MM.1S (cell line): ENCODE measurements around the gene KCNQ4.
A peak's percentile ranks its signal among the peaks of the same experiment; 100 is the strongest.

Source experiments
- DNase-seq: peaks from one replicate; pipeline ENCODE4 v3.0.0-alpha.2; 2015
- H2AFZ ChIP-seq: fragments of 300-600 bp; sonication (generic); 2 replicates; pipeline ENCODE4 v1.6.0; 2016; ENCODE audit warnings: antibody characterized with exemption, low read length
- H3F3A ChIP-seq: fragments of 300-600 bp; sonication (generic); 2 replicates; pipeline ENCODE4 v1.6.1; 2016; ENCODE audit warnings: mild to moderate bottlenecking, antibody characterized with exemption, low read length, moderate library complexity, mixed read lengths; ENCODE audit not compliant: insufficient read depth
- H3K27ac ChIP-seq: fragments of 300-600 bp; sonication (generic); 2 replicates; pipeline ENCODE4 v1.5.1; 2016; ENCODE audit warnings: mild to moderate bottlenecking, low read length
- H3K27me3 ChIP-seq: fragments of 300-600 bp; sonication (generic); replicated peaks from 2 replicates; pipeline ENCODE4 v1.6.0; 2016; ENCODE audit warnings: low read length; ENCODE audit not compliant: insufficient read depth
- H3K36me3 ChIP-seq: fragments of 300-600 bp; sonication (generic); replicated peaks from 2 replicates; pipeline ENCODE4 v1.6.1; 2016; ENCODE audit warnings: mild to moderate bottlenecking, low read length, mixed read lengths; ENCODE audit not compliant: insufficient read depth
- H3K4me1 ChIP-seq: fragments of 300-600 bp; sonication (generic); 2 replicates; pipeline ENCODE4 v1.6.1; 2016; ENCODE audit warnings: low read length, mixed read lengths
- H3K4me2 ChIP-seq: fragments of 300-600 bp; sonication (generic); 2 replicates; pipeline ENCODE4 v1.6.0; 2016; ENCODE audit warnings: low read depth, low read length
- H3K4me3 ChIP-seq: fragments of 300-600 bp; sonication (generic); 2 replicates; pipeline ENCODE4 v1.5.1; 2016; ENCODE audit warnings: low read length, mixed read lengths
- H3K79me2 ChIP-seq: fragments of 300-600 bp; sonication (generic); 2 replicates; pipeline ENCODE4 v1.6.1; 2016; ENCODE audit warnings: mixed run types, low read length, mixed read lengths
- H3K9ac ChIP-seq: fragments of 300-600 bp; sonication (generic); 2 replicates; pipeline ENCODE4 v1.6.1; 2016; ENCODE audit warnings: low read length, mixed read lengths
- H3K9me2 ChIP-seq: fragments of 300-600 bp; sonication (generic); replicated peaks from 2 replicates; pipeline ENCODE4 v1.6.1; 2016; ENCODE audit warnings: mild to moderate bottlenecking, low read length, mixed read lengths; ENCODE audit not compliant: insufficient read depth
- H3K9me3 ChIP-seq: fragments of 300-600 bp; sonication (generic); replicated peaks from 2 replicates; pipeline ENCODE4 v1.6.1; 2016; ENCODE audit warnings: mild to moderate bottlenecking, low read length, mixed read lengths; ENCODE audit not compliant: insufficient read depth
- H4K20me1 ChIP-seq: fragments of 300-600 bp; sonication (generic); 2 replicates; pipeline ENCODE4 v1.6.1; 2016; ENCODE audit warnings: mild to moderate bottlenecking, low read length, moderate library complexity, mixed read lengths; ENCODE audit not compliant: insufficient read depth
- CTCF ChIP-seq: fragments of 300-600 bp; sonication (generic); IDR thresholded peaks from 2 replicates; pipeline ENCODE4 v1.5.1; 2016; ENCODE audit warnings: antibody characterized with exemption, low read length, mixed read lengths
- EZH2 ChIP-seq: fragments of 300-600 bp; sonication (generic); optimal IDR thresholded peaks from 2 replicates; pipeline ENCODE3; 2017; ENCODE audit warnings: low read depth, mild to moderate bottlenecking, antibody characterized with exemption, low read length, mixed read lengths
- EZH2phosphoT487 ChIP-seq: fragments of 300-600 bp; sonication (generic); IDR thresholded peaks from 2 replicates; pipeline ENCODE4 v1.6.1; 2018; ENCODE audit warnings: antibody characterized with exemption, low read length

Gene KCNQ4

GRCh38 chr1:40860706-40861223 lies 77.2 kb downstream of the KCNQ4 start:
- Histone ChIP-seq H3K9ac (no peak overlapping the region), H3K27ac (no peak overlapping the region), H3K4me3 (no peak overlapping the region), H3K79me2 (no peaks in the 10 kb centered on the region), H3K36me3 (no peaks in the 10 kb centered on the region), H3K4me2 (no peak overlapping the region), H3K27me3 (peaks cover 13% of the 10 kb centered on the region; the same call in 1 of the 2 replicates), H3K4me1 (0 out of 2 replicates have a peak, but pooled peaks cover 4% of the 10 kb centered on the region), H3K9me2 (no peaks in the 10 kb centered on the region), H2AFZ (no peak overlapping the region), H3F3A (no peaks in the 10 kb centered on the region), H3K9me3 (no peaks in the 10 kb centered on the region), H4K20me1 (no peaks in the 10 kb centered on the region)
- no peak for DNase-seq
- TF ChIP-seq CTCF (no peak), EZH2phosphoT487 (no peak), EZH2 (no peak)

- Histone ChIP-seq H2AFZ (no peak overlapping the region), H3K9me2 (no peaks in the 10 kb centered on the region), H3K9me3 (no peaks in the 10 kb centered on the region), H3K79me2 (no peaks in the 10 kb centered on the region), H3K4me1 (0 out of 2 replicates have a peak, but pooled peaks cover 4% of the 10 kb centered on the region), H4K20me1 (no peaks in the 10 kb centered on the region), H3K4me2 (peak overlapping the region; percentile 80; the same call in 1 of the 2 replicates), H3K4me3 (no peak overlapping the region), H3K27ac (no peak overlapping the region), H3K36me3 (no peaks in the 10 kb centered on the region), H3K9ac (no peak overlapping the region), H3F3A (no peaks in the 10 kb centered on the region), H3K27me3 (peaks cover 13% of the 10 kb centered on the region; the same call in 1 of the 2 replicates)
- TF ChIP-seq EZH2phosphoT487 = no peak
- TF ChIP-seq CTCF = no peak
- no peak for TF ChIP-seq EZH2
- DNase-seq = no peak
These were observed 77.8 kb downstream of the KCNQ4 start for GRCh38 chr1:40861224-40862003.

GRCh38 chr1:40862008-40862863 lies 78.6 kb downstream of the KCNQ4 start, which contains the start of gene CITED4:
CITED4 (minus strand) TSS chr1:40862363; CDS start chr1:40862127, 236 bp downstream.
- H2AFZ ChIP-seq = peak within 1 kb of the TSS; percentile 64
- H3K9me3 ChIP-seq = no peaks in the 10 kb centered on the region
- peak within 1 kb of the TSS; percentile 80 for H3K4me2 ChIP-seq
- no peaks in the 10 kb centered on the region for H3K36me3 ChIP-seq
- H3K9ac ChIP-seq = peak within 1 kb of the TSS; percentile 6; the same call in 1 of the 2 replicates
- no peaks in the 10 kb centered on the region for H3K9me2 ChIP-seq
- 0 out of 2 replicates have a peak, but pooled peaks cover 4% of the 10 kb centered on the region for H3K4me1 ChIP-seq
- no peaks in the 10 kb centered on the region for H3K79me2 ChIP-seq
- TF ChIP-seq CTCF = no peak
- TF ChIP-seq EZH2phosphoT487 = no peak
- no peak for TF ChIP-seq EZH2
- H3K27me3 ChIP-seq = peaks cover 13% of the 10 kb centered on the region; the same call in 1 of the 2 replicates
- H4K20me1 ChIP-seq = no peaks in the 10 kb centered on the region
- H3K27ac ChIP-seq = no peak within 1 kb of the TSS
- DNase-seq = peak; percentile 95
- H3K4me3 ChIP-seq = peak within 1 kb of the TSS; percentile 54
- H3F3A ChIP-seq = no peaks in the 10 kb centered on the region
